Fibroblast of skin of back (primary cell): ENCODE results near the gene IL25.
"Not testable (repeated sequence)": the region's sequence is repeated elsewhere in the genome, so short reads cannot be mapped to it uniquely, and the experiment has no call there.

Experiments used
- DNase-seq: peaks from one replicate; pipeline ENCODE4 v3.0.0-alpha.2; 2013

The IL25 gene

DNA sequence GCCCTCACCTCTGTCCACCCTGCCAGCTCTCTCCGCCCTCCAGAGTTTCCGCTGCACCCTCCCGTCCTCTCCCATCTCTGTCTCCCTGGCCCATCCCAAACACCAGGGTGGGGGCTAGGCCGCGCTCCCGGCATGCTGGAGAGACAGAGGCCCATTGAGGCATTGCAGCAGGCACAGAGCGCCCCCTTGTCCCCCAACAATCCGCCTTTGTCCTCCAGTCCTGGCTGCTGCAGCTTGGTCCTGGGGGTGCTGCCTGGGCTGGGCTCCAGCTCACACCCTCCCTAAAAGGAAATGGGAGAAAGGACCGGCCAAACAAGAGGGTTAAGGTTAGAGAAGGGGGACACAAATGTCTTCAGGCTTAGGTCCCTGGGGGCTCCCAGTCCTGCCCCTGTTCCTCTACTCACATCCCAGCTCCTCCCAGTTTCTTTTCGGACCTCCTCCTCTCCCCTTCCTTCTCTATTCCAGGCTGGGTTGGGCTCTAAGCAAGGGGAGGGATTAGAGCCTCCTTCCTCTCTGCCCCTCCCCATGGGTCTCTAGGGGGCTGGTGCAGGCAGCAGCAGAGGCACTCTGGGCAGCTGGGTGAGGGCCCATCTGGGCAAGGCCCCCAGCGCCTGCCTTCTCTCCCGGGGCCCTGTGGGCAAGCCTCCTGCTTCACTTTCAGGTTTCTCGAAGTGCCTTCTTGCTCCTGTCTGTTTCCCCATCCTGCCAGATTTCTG, 4.0 kb downstream of the IL25 start, which contains the start of gene CMTM5:
Gene CMTM5, plus strand, starts transcription at position 565 of the 716 bp plus-strand sequence. CDS start 206 bp downstream, outside the sequence.
- DNase-seq = peak; percentile 33

DNA sequence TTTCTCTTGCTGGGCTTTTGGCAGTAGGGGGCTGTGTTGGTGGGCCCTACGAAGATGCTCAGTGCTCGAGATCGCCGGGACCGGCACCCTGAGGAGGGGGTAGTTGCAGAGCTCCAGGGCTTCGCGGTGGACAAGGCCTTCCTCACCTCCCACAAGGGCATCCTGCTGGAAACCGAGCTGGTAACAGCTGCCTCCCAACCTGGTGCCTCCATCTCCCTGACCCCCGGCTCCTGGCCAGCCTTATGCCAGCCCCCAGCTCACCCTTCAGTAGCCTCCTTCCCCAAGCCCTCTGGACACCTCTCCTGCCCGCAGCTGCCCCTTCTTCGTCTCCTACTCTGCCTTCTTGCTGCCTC, 4.6 kb downstream of the IL25 start:
- DNase-seq = no peak

DNA sequence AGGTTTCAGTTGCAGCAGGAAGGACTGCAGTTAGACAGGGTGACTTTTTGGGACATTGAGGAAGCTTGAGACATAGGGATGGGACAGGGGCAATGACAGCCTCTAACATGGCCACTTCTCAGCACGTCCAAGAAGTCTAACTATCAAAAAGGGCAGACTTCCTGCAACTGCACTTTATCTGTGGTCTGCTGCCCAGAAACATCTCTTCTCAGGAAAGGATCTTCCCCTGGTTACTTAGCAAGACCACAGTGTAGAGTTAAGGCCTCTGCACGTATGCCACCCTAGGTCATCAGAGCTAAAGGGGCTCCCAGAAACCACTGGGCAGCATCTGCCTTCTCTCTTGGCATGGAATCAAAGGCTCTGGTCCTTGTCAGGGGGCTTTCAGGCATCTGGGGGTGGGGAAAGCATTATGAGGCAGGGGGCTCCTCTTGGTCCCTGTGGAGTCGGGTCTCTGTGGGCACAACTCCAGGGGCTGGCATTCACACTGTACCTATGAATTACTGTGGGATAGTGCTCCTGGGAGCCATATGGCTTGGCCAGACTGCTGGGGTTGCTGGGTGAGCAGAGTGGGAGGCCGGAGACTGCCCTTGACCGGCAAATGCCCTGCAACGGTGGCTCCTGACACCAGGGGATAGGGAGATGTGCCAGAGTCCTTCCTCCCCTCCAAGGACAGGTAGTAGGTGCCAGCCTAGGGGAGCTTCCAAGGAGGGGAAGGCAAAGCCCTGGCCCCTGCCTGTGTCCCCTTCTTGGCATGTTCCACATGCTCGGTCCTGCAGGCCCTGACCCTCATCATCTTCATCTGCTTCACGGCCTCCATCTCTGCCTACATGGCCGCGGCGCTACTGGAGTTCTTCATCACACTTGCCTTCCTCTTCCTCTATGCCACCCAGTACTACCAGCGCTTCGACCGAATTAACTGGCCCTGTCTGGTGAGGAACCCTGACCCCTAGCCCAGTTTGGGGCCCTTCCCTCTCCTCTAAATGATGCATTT, 5.3 kb downstream of the IL25 start:
- DNase-seq = no peak

DNA sequence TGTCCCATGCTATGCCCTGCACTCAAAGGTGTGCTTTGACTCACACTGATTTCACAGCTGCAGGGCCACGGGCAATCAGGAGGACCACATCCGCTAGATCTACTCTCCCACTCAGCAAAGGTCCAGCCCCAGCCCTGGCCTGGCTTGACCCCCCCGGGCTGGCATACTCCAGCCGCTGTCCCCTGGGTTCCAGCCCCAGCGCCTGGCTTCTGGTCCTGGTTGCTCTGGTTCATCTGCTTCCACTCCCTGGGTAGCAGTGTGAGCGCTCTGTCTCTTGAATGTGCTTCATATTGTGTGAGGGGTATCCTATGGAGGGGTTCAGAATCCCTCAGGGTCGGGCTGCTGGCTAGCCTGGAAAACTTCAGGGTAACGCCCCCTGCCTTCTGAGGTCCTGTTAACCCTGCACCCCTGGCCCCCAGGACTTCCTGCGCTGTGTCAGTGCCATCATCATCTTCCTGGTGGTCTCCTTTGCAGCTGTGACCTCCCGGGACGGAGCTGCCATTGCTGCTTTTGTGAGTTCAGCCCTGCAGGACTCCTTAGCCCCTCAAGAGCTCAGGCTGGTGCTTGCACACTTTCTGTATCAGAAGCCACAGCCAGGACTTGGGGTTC, 6.1 kb downstream of the IL25 start:
- DNase-seq = no peak

DNA sequence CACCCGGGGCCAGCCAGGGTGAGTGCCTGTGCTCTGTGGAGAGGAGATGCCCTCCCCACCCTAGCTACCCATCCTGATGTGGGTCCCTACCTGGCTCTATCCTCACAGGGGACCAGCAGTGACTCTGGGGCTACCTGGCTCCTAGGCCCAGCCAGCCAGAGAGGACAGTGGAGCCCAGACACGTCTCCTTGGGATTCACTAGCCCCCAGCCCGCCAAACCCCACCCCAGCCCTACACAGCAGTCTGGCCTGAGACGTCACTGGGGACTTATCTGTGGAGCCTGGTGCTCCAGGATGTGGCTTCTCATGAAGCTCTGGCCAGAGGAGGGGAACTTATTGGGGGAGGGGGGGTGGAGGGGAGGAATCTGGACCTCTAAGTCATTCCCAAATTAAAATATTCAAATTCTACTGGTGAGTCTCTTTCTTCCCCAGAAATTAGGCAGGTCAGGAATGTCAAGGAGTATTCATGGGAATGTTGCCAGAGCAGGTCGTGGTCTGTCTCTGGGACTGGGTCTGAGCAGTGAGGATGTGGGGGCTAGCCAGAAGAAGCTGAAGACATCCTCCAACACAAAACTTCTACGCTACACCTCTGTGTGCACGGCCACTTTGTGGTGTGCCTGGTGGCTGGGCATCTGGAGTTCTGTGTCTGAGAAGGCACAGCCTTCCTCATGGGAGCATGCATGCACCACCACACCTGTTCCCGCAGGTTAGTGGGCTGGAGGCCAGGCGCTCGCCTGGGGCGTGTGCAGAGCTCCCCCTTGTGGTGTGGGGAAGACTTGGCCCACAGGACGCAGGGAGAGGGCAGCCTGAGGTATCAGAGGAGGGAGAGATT, 7.0 kb downstream of the IL25 start:
- DNase-seq = peak; percentile 22

DNA sequence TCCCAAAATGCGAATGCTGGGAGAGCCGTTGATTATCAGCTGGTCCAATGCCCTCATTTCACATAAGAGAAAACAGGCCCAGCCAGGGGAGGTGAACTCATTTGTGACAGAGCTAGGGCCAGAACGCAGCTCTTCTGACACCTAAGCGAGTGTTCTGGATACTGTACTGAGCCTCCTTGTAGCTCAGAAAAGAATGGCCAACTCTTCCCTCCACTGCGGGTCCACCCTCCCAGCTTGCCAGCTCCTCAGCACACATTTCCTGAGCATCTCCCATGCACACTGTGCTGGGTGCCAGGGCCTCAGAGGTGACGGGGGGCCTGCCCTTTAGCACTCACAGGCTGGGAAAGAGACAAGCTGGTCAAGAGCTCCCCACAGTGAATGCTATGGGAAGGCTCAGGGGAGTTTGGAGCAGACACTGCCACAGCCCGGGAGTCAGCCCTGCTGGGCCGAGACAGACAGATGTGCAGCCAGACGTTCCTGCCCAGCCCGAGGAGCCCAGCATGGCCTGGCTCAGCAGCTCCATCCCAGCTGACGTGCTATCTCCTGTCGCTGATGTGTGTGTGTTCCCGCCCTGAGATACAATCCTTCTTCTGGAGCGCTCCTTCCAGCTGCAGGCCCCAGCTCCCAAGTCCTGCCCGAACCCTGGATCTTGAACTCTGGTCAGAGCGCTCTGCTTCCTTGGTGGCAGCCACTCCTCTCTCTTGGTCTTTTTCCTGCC, 7.7 kb downstream of the IL25 start:
- no peak for DNase-seq

DNA sequence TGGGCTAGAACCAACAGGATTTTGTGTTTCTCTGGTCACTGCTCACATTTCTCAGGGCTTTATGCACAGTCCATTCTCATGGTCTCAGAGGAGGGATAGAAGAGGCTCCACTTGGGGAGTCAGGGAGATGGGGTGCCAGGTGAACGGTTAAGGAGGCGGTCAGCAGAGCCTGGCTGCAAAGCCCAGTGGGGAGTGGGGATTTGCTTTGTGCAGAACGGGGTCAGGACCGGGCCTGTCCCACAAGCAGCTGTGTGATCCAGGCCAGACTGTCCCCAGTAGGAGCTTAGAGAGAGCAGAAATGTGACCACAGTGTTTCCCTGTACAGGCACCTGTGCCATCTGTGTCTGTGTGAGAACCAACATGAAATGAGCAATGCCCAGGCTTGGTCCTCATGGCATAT, 8.4 kb downstream of the IL25 start:
- no peak for DNase-seq

DNA sequence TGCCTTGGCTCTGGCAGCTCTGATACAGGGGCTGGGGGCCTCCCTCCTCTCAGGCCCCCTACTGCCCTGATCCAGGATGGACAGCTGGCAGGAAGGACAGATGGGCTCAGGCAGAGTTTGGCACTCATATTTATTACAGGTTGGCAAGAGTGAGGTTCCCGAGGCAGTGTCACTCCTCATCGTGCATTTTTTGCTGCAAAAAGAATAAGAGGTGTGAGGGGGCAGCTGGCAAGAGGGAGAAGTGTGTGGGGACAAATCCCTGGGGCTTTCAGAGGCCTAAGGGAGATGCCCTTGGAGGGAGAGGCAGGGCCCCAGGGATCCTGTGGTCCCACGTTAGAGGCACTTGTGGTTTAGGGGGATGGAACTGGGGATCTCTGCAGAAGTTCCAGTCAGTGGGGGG, 9.3 kb downstream of the IL25 start:
- no peak for DNase-seq

DNA sequence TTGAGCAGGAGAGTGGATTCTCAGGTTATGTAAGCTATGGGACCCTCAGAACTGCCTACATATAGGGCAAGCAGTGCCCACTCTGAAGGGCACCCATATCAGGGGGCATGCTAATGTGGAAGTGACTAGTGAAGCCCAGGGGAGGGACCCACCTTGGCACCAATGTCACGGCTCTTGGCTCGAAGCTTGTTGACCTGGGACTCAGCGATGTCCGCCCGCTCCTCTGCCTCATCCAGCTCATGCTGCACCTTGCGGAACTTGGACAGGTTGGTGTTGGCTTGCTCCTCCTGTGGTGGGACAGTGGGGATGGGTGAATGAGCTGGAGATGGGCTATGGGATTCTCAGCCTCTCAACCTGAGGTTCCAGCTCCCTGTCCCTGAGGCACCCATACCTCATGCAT, 9.7 kb downstream of the IL25 start:
- DNase-seq = no peak

DNA sequence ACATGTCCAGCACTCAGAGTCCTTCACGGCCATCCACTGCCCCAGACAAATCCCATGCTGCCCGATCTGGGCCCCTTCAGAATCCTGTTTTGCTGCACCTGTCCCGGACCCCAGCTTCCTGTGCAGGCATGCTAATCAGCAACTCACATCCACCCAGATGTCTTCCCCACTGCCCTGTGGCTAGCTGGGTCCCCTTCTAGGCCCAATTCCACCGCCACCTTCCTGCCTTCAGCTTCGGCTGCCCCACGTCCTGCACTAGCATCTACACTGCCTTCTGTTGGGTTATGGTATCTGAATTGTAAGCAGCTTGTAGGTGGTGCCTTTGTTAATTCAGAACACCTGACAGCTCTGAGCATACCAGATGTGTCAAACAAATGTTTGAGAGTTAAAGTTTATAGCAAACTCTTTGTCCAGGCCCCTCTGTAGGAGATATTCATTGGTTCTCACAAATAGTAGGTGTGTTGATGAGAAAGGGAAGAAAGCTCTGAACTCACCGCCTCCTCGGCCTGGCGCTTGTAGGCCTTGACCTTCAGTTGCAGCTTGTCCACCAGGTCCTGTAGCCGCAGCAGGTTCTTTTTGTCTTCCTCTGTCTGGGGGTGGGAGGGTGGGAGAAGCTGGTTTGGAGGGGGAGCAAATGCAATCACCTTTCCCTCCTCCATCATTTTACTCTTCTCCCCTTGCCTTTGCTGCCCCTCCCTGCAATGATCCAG, 10.3 kb downstream of the IL25 start:
- no peak for DNase-seq

DNA sequence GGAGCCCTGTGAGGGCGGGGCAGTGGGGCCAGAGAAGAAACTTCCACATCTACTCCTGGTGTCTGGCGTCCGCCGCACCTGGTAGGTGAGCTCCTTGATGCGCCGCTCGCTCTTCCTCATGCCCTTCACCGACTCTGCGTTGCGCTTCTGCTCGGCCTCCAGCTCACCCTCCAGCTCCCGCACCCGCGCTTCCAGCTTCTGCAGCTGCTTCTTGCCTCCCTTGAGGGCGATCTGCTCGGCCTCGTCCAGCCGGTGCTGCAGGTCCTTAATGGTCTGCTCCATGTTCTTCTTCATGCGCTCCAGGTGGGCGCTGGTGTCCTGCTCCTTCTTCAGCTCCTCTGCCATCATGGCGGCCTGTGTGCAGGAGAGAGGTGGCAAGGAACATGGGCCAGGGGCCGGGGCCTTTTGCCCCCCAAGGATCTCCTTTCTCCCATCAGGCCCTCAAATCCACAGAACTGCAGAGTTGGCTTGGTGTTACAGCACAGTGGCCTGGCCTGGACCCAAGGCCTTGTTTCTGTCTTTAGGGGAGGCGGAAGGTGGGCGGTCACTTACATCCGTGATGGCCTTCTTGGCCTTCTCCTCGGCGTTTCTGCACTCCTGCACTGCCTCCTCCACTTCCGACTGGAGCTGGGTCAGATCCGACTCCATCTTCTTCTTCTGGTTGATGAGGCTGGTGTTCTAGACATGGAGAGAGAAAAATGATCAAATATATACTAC, 11.9 kb downstream of the IL25 start:
- DNase-seq = no peak

DNA sequence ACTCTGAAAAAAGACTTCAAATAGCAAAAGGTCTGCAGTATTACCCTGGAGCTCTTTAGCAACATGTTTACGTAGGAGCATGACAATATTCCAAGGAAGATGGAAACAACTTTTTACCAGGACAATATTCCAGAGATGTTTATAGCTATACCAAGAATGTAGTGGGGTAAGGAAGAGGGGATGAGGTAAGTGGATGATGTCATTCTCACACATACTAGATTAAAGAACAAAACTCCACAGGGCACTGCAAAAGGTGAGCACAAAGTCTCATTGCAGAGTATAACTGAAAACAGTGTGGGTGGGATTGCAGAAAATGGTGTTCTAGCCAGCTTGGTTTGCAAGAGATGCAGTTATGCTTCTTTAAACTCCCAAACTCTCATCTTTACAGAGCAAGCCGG, 12.6 kb downstream of the IL25 start:
- DNase-seq = no peak

DNA sequence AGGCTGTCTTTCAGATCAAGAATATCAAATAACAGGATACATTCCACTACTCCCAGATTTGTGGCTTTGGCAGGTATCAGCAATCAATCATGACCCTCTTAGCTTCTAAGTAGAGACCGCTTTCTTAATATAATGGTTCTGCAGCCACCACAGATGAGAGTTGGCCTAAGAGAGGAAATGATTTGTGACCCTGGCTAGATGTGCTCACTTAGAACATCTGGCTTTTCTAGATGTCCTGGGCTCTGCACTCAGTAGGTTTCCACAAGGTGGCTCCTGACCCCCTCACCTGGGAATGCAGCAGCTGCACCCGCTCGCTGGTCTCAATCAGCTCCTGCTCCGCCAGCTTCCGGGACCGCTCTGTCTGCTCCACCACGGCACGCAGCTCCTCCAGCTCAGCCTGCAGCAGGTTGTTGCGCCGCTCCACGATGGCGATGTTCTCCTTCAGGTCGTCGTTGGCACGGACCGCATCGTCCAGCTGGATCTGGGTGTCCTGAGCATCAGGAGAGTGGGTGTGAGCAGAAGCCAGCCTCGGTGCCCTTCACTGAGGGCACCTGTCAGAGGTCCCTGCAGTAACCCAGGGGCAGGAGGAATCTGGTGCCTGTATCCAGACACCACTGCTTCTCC, 13.1 kb downstream of the IL25 start:
- no peak for DNase-seq

DNA sequence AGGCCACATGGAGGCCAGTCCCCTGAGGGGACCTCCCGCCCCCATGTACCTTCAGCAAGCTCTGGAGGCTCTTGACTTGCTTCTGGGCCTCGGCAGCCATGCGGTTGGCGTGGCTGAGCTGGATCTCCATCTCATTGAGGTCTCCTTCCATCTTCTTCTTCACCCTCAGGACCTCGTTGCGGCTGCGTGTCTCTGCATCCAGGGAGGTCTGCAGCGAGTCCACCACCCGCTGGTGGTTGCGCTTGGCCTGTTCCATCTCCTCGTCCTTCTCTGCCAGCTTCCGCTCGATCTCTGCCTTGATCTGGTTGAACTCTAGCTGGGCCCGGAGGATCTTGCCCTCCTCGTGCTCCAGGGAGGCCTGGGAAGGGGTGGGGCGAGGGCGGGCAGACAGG, 13.7 kb downstream of the IL25 start:
- DNase-seq = not testable (repeated sequence)

DNA sequence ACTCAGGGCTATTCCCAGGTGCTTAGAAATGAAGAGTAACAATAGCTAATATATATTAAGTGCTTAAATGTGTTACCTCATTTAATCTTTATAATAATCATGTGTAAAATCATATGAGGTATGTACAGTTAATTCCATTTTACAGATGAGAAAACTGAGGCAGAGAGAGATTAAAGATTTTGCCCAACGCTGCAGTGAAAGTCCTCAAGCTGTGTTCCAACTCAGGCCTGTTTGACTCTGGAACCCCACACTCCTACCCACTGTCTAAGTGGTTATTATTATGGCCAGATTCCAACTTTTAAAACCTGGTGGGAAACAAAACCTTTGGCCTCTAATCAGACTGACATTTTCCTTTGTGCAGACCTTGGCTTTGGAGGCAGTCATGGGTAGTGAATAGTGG, 14.4 kb downstream of the IL25 start:
- DNase-seq = no peak

DNA sequence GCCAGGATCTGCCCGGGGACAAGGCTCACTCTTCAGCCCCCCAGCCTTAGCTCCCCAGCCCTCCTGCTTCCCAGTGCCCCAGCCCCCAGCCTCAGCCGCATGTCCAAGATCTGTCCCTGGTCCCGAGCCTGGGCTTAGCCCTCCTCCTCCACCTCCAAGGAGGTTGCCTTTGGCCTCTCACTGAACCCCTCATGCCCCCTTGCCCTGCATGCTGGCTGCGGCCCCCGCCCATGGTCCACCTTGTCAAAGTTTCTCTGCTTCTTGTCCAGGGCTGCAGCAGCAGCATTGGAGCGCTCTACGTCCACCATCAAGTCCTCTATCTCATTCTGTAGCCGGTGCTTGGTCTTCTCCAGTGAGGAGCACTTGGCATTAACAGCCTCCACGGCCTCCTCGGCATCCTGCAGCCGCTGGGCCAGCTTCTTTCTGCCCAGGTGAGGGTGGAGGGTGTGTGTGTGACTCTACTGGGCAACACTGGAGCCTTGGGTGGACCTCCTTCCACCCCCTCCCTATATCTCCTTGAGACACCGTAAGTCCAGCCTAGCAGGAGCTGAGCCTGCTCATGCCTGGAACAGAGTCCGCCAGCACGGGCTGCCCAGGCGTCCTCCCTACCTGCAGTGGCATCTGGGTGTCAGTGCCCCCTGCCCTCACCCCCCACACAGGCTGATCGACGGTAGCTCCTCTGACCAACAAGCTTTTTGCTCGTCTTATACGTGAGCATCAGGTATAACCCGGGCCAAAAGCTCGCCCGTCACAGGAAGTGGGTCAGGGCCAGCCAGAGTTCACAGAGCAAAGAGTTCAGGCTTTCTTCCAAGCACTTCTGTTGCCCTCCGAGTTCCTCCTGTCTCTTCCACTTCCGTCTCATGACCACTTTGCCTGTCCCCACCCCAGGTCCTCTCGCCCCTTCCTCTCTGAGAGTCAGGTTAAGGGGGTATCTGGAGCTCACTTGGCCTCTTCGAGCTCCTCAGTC, 15.6 kb downstream of the IL25 start:
- no peak for DNase-seq

DNA sequence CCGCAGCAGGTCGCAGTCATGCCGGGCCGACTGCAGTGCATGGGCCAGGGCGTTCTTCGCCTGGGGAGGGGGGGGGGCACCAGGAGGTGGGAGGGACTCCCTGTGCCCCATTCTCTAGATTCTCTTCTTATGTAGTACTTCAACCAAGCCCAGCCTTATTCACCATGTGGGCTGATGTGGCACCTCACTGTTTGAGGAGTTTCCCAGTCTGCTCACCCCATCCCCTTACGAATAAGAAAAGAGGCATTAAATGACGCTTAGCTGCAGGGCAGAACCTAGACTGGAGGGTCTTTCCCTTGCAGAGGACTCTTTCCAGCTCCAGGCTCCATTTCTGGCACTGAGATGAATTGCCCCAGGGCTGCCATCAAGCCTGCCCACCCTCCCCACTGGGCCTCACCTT, 16.4 kb downstream of the IL25 start:
- no peak for DNase-seq

DNA sequence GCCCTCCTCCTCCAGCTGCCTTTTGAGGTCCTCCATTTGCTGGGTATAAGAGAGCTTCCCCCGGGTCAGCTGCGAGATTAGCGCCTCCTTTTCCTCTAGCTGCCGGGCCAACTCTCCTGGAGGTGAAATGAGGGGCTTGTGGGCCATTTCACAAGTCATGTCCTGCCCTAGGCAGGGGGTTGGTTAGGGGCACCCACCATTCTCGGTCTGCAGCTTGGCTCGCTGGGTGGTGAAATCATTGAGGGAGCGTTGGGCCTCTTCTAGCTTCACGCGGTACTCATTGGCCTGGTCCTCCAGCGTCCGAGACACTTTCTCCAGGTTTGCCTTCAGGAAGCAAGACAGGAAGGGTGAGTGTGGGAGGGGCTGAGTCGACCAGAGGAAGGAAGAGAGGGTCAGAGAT, 16.8 kb downstream of the IL25 start:
- no peak for DNase-seq

DNA sequence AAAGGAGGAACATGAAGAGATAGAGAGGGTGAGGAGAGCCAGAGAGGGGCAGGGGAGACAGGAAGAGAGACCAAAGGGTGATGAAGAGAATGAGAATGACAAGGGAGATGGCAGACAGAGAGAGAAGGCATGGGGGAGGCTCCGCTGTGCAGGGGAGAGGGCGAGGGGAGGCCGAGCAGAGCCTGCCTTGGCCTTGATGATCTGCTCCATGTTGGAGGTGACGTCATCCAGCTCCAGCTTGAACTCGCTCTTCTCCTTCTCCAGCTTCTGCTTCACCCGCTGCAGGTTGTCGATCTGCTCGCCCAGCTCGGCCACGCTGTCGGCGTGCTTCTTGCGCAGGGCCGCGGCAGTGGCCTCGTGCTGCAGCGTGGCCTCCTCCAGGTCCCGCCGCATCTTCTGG, 17.3 kb downstream of the IL25 start:
- not testable (repeated sequence) for DNase-seq
